Sigmoid colon (tissue), 4 donors: ENCODE results near the gene IL16.

Experiments
- EP300 ChIP-seq, 4 donors: sonication (generic); formaldehyde crosslinking; IDR thresholded peaks; one replicate each; pipeline ENCODE4 v1.6.1; 2017; ENCODE audit warnings: antibody characterized with exemption in 4 of 4
- POLR2A ChIP-seq, 2 donors: fragments of 450-650 bp; IDR thresholded peaks; one replicate each; pipeline ENCODE4 v1.6.1; 2016; ENCODE audit warnings: antibody characterized with exemption in 2 of 2, mild to moderate bottlenecking in 2 of 2, moderate library complexity in 2 of 2
- POLR2AphosphoS5 ChIP-seq, 4 donors: sonication (generic); formaldehyde crosslinking; IDR thresholded peaks; one replicate each; pipeline ENCODE4 v1.6.1; 2017; ENCODE audit warnings: antibody characterized with exemption in 4 of 4
- TF ChIP-seq, protein P1 (sequence below), 4 experiments: fragments of 450-650 bp in 3 of 4; fragments of 200-600 bp in 1 of 4; IDR thresholded peaks; one replicate each; pipeline ENCODE4 v1.5.1; 2016 to 2019; ENCODE audit warnings: antibody characterized with exemption in 4 of 4, mild to moderate bottlenecking in 3 of 4, moderate library complexity in 2 of 4

DNA sequence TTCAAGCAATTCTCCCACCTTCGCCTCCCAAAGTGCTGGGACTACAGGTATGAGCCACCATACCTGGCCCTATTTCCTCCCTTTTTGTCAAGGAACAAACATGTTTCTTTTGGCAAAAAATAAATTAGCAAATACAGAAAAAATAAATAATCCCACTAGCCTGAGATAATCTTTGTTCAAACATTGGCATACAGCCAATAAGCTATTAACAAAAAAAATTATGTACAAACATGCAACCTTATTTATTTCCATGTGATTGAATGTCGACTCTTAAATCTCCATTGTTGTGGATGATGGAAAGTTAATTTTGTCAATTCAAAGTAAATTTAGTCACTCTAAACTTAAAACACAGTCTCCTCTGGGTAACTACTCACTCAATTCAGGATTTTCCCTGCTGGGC, 18.3 kb upstream of the IL16 start:
- TF ChIP-seq, protein P1, sequence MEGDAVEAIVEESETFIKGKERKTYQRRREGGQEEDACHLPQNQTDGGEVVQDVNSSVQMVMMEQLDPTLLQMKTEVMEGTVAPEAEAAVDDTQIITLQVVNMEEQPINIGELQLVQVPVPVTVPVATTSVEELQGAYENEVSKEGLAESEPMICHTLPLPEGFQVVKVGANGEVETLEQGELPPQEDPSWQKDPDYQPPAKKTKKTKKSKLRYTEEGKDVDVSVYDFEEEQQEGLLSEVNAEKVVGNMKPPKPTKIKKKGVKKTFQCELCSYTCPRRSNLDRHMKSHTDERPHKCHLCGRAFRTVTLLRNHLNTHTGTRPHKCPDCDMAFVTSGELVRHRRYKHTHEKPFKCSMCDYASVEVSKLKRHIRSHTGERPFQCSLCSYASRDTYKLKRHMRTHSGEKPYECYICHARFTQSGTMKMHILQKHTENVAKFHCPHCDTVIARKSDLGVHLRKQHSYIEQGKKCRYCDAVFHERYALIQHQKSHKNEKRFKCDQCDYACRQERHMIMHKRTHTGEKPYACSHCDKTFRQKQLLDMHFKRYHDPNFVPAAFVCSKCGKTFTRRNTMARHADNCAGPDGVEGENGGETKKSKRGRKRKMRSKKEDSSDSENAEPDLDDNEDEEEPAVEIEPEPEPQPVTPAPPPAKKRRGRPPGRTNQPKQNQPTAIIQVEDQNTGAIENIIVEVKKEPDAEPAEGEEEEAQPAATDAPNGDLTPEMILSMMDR (IDR thresholded peaks at IDR 0.05) = no peak
- TF ChIP-seq POLR2A (IDR thresholded peaks at IDR 0.05) (no peak), EP300 (IDR thresholded peaks at IDR 0.05) (no peak), POLR2AphosphoS5 (IDR thresholded peaks at IDR 0.05) (no peak)
